Hematopoietic multipotent progenitor cell (in vitro differentiated cells): ENCODE data around the gene KIN. TPM values are rescaled to one million over a fixed set of nuclear protein-coding genes. Genes with fewer than 3 reads are reported as not detected.
"Not testable (repeated sequence)": the region's sequence is repeated elsewhere in the genome, so short reads cannot be mapped to it uniquely, and the experiment has no call there.

ENCODE experiments used
- DNase-seq, 3 donors: peaks; one replicate each; pipeline ENCODE4 v3.0.0-alpha.2; 2011 to 2015; ENCODE audit warnings: low read depth in 2 of 3, low spot score in 2 of 3
- total RNA-seq: library from RNA; depleted of rRNA; stranded (reverse); fragments of >200 nt; gene quantifications from one replicate; pipeline ENCODE4 v1.2.3, GENCODE V29; 2012

Gene KIN
- total RNA-seq, 1 donor: 2.2 TPM

DNA sequence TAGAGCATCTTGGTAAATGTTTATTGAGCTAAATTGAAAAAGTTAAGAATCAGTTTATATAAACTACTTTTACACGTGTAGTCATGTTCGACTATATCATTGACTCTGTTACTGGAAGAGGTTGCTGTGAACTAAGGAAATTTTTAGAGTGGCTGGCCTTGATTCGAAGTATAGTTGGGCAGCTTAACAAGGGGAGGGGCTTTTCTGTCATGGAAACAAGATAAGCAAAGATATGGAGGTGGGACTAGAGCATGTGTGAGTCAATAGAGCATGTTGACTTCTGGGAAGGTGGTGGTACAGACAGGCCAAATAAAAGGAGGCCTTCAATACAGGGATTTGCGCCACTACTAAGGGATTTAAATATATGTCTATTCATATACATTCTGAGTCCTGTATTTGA, 7.8 kb upstream of the KIN start:
- no peak for DNase-seq

DNA sequence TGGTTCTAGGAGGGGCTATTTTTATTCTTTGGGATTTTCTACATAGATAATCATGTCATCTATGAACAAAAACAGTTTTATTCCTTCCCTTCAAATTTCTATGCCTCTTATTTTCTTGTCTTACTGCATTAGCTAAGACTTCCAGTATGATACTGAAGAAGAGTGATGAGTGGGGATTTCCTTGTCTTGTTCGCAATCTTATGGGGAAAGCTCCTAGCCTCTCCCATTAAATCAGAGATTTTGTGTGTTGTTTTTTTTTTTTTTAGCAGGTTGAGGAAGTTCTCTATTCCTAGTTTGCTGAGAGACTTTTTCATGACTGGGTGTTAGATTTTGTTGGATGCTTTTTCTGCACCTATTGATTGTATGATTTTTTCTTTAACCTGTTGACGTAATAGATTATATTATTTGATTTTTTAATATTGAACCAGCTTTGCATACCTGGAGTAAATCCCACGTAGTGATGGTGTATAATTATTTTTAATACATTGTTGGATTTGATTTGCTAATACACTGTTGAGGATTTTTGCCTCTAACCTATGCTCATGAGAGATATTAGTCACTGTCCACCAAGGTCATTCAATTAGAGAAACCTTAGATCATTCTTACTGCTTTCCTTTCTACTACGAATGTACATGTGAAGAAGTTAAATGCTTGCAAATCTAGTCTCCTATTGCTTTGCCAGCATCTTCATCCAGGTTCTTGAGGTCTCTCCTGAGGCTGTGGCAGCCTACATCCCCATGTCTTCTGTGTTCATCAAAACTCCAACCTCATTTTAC, 6.6 kb upstream of the KIN start:
- DNase-seq: no peak

DNA sequence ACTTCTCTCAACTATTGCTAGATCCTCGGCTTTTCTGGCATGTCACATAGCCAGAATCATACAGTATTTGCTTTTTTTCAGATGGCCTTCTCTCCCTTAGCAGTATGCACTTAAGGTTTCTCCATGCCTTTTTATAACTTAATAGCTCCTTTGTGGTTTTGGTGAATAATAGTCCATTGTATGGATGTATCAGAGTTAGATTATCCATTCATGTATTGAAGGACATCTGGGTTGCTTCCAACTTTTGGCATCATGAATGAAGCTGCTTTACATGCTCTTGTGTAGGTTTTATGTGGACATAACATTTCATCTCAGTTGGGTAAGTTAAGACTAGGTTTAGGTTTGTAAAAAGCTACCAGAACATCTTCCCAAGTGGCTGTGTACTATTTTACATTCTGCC, 4.7 kb upstream of the KIN start:
- DNase-seq: no peak

DNA sequence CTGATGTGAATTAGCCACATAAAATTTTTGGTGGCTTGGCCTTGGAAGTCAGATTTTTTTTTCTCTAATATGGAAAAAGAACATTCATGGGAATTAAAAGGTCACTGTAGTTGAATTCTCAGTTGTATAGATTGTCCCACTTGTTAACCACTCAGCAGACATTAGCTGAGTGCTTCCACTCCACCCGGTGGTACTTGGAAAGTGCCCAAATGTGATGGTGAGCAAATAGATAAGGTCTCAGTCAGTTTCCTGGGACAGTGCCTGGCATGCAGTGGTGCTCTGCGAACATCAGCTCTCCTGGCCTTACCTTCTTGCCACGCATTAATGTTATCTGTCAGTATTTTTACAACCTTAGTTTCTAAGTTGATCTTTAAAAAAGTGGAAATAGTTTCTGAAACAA, 1.6 kb upstream of the KIN start:
- no peak for DNase-seq

- DNase-seq: no peak
These were observed 970 bp upstream of the KIN start for GRCh38 chr10:7788639-7789286.

- DNase-seq: no peak
These were observed 490 bp downstream of the KIN start for GRCh38 chr10:7787150-7787856.

GRCh38 chr10:7786430-7786829, 1.4 kb downstream of the KIN start:
- no peak for DNase-seq

DNA sequence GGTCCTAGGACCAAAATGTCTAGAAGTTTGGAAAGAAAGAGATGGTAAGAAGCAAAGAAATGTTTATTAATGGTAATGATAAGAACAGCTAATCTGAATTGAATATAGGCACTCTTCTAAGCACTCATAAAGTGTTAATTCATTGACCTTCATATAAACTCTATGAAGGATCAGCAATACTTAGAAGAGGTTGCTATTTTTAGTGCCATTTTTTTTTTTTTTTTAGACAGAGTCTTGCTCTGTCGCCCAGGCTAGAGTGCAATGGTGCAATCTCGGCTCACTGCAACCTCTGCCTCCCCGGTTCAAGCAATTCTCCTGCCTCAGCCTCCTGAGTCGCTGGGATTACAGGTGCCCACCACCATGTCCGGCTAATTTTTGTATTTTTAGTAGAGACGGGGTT, 5.6 kb downstream of the KIN start:
- not testable (repeated sequence) for DNase-seq

GRCh38 chr10:7776777-7777176, 11.0 kb downstream of the KIN start:
- no peak for DNase-seq

GRCh38 chr10:7773845-7774801, 13.7 kb downstream of the KIN start:
- DNase-seq: peak in 1 of 3 donors; percentile 31

DNA sequence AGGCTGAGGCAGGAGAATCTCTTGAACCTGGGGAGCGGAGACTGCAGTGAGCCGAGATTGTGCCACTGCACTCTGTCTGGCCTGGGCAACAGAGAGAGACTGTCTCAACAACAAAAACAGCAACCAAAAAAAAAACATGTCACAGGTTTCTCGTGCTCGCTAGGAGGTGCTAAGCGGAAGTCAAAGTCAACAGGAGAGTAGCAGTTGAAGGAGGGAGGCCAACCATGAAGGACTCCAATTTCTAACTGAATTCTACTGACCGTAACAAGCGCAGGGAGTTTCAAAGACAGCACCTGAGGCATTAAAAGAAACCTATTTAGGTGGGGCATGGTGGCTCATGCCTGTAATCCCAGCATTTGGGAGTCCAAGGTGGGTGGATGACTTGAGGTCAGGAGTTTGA, 19.4 kb downstream of the KIN start:
- no peak for DNase-seq

GRCh38 chr10:7767209-7767608, 20.6 kb downstream of the KIN start:
- no peak for DNase-seq

- no peak for DNase-seq
These were observed 21.6 kb downstream of the KIN start for GRCh38 chr10:7766241-7766640.

- DNase-seq: peak in 2 of 3 donors; percentile 34 to 49
These were observed 23.9 kb downstream of the KIN start for GRCh38 chr10:7763929-7764328.

GRCh38 chr10:7756360-7756992, 31.3 kb downstream of the KIN start:
- peak in 2 of 3 donors; percentile 55 to 73 for DNase-seq

GRCh38 chr10:7755103-7755502, 32.7 kb downstream of the KIN start:
- no peak for DNase-seq

DNA sequence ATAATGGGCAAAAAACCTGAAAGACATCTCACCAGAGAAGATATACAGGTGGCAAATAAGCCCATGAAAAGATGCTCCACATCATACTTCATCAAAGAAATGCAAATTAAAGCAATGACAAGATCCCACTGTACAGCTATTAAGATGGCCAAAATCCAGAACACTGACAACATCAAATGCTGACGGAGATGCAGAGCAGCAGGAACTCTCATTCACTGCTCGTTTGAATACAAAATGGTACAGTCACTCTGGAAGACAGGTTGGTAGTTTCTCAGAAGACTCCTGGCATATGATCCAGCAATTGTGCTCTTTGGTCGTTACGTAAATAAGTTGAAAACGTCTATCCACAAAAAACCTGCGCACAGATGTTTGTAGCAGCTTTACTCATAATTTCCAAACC, 35.5 kb downstream of the KIN start:
- DNase-seq: no peak

GRCh38 chr10:7750222-7750621, 37.6 kb downstream of the KIN start:
- DNase-seq: no peak

- not testable (repeated sequence) for DNase-seq
These were observed 39.2 kb downstream of the KIN start for GRCh38 chr10:7748637-7749036.

DNA sequence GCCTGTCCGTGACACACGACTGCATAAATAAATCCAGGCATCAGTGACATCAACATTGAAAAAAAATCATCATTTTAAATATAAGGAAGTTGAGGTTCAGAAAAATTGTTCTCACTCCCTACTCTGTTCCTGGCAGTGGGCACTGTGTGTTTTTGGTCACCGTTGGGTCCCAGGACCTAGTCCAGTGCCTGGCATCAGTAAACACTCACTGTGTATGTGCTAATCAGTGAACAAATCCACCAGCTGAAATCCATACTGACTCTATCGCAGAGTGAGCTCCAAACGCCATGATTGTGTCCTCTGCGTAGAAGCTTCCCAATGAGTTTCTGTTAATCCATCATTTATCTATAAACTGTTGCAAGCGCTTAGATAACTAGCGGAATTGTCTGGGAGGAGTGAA, 43.5 kb downstream of the KIN start:
- DNase-seq: no peak
